GM12872 (cell line): Measurements from ENCODE around the gene ANKRD52.

Experiments used
- CTCF ChIP-seq: IDR thresholded peaks from 3 replicates; pipeline ENCODE4 v1.5.1; 2011; ENCODE audit warnings: low read depth, mild to moderate bottlenecking, low read length, moderate library complexity; ENCODE audit not compliant: insufficient read depth

ANKRD52 gene

GRCh38 chr12:56256326-56256960, 1.7 kb downstream of the ANKRD52 start:
- TF ChIP-seq CTCF = no peak

GRCh38 chr12:56255671-56256070, 2.5 kb downstream of the ANKRD52 start:
- no peak for TF ChIP-seq CTCF

- TF ChIP-seq CTCF = no peak
These were observed 5.1 kb downstream of the ANKRD52 start for GRCh38 chr12:56253091-56253490.

- no peak for TF ChIP-seq CTCF
These were observed 5.5 kb downstream of the ANKRD52 start for GRCh38 chr12:56252649-56253048.

GRCh38 chr12:56248711-56249110, 9.5 kb downstream of the ANKRD52 start:
- TF ChIP-seq CTCF = no peak

- TF ChIP-seq CTCF = no peak
These were observed 10.3 kb downstream of the ANKRD52 start for GRCh38 chr12:56247923-56248322.

- no peak for TF ChIP-seq CTCF
These were observed 13.7 kb downstream of the ANKRD52 start for GRCh38 chr12:56244494-56244893.

- no peak for TF ChIP-seq CTCF
These were observed 14.4 kb downstream of the ANKRD52 start for GRCh38 chr12:56243731-56244181.
